ENCODE results near the gene IVL. TPM values are rescaled to one million over a fixed set of nuclear protein-coding genes. Genes with fewer than 3 reads are reported as not detected.
A peak's percentile ranks its signal among the peaks of the same experiment; 100 is the strongest.

Gene IVL
- total and polyA plus RNA-seq, 2 donors (not counting 3 experiments of a cell fraction or from before 2014, with no cell fraction given) = not detected

DNA sequence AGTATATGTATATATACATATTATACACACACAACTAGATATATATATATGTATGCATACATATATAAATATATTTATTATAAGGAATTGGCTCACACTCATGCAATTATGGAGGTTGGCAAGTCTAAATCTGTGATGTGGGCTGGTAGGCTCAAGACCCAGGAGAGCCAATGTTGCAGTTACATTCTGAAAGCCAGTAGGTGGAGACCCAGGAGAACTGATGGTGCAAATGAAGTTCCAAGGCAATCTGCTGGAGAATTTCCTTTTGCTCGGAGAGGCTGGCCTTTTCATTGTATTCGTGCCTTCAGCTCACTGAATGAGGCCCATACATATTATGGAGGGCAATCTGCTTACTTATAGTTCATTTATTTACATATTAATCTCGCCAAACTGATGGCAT, 9.4 kb downstream of the IVL start:
- no peaks in the 10 kb centered on the region for H3K9me1 ChIP-seq (replicated peaks; ENCODE audit: control insufficient read depth, extremely low read depth, insufficient read depth, low read length)
- H4K20me1 ChIP-seq (replicated peaks; ENCODE audit: control insufficient read depth, extremely low read depth, insufficient read depth, low read length) = no peaks in the 10 kb centered on the region
- intact Hi-C loops (cut with micrococcal nuclease) = no loop called here
- H3K4me2 ChIP-seq (ENCODE audit: insufficient read depth, low read length) = no peak overlapping the region
- H2AFZ ChIP-seq (ENCODE audit: low read depth, low read length) = no peak overlapping the region
- dilution Hi-C loops (cut with MboI; ENCODE audit: extremely low pct_ligation_motif_present, low sequenced_read_pairs) = no loop called here
- no peaks in the 10 kb centered on the region for H3K9me3 ChIP-seq (replicated peaks; ENCODE audit: control insufficient read depth, insufficient read depth, low read length)
- TF ChIP-seq, protein P1, sequence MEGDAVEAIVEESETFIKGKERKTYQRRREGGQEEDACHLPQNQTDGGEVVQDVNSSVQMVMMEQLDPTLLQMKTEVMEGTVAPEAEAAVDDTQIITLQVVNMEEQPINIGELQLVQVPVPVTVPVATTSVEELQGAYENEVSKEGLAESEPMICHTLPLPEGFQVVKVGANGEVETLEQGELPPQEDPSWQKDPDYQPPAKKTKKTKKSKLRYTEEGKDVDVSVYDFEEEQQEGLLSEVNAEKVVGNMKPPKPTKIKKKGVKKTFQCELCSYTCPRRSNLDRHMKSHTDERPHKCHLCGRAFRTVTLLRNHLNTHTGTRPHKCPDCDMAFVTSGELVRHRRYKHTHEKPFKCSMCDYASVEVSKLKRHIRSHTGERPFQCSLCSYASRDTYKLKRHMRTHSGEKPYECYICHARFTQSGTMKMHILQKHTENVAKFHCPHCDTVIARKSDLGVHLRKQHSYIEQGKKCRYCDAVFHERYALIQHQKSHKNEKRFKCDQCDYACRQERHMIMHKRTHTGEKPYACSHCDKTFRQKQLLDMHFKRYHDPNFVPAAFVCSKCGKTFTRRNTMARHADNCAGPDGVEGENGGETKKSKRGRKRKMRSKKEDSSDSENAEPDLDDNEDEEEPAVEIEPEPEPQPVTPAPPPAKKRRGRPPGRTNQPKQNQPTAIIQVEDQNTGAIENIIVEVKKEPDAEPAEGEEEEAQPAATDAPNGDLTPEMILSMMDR (IDR thresholded peaks at IDR 0.05; ENCODE audit: extremely low read depth in 1 of 2, insufficient read depth in 1 of 2, low read depth in 1 of 2, low read length in 2 of 2) = peak in 1 of 2 donors; percentile 23
- TF ChIP-seq JUN (IDR thresholded peaks at IDR 0.05; ENCODE audit: borderline replicate concordance, insufficient read depth, insufficient read length, low read depth) = no peak
- no peaks in the 10 kb centered on the region for H3K27me3 ChIP-seq (ENCODE audit: control insufficient read depth in 2 of 2, insufficient read depth in 2 of 2, low read length in 2 of 2)
- ChIA-PET CTCF (no interaction called here), POLR2A (no interaction called here)
- no TSS peak for BruUV-seq (replicated peaks)
- DNase-seq (ENCODE audit: low read depth, low spot score) (peak; percentile 29), FAIRE-seq (no peak)
- no peaks in the 10 kb centered on the region for H3K79me2 ChIP-seq (ENCODE audit: control insufficient read depth, insufficient read depth, low read length)
- H3K9ac ChIP-seq (replicated peaks; ENCODE audit: extremely low read depth, insufficient read depth, low read length) = no peak overlapping the region
- no peaks in the 10 kb centered on the region for H3K36me3 ChIP-seq (ENCODE audit: control insufficient read depth in 2 of 2, extremely low read depth in 1 of 2, insufficient read depth in 2 of 2, low read length in 2 of 2)
- H3K4me3 ChIP-seq (replicated peaks in 1 of 3; ENCODE audit: insufficient read depth in 1 of 3, low read depth in 1 of 3, low read length in 3 of 3) = no peak overlapping the region
- H3K27ac ChIP-seq (ENCODE audit: insufficient read depth, low read depth, low read length) = no peak overlapping the region
- no peaks in the 10 kb centered on the region for H3K4me1 ChIP-seq (ENCODE audit: control insufficient read depth, extremely low read depth, insufficient read depth, low read length)

DNA sequence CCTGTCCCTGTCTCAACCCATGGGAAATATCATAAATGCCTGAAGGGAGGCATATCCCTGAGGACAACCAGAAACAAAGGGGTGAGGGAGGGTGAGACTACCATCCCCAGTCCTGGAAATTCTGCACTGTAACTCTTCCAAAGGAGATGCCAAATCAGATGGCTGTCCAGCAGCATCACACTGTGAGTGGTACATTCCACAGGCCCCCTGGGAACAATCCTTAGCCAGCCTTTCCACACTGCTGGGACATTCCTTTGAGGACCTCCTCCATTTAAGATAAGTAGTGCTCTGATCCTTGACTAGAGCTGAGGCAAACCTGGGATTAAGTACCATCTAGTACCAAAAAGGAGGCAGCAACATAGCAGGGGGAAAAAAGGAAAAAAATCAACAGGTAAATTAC, 10.7 kb downstream of the IVL start:
- Histone ChIP-seq H3K9me1 (replicated peaks; ENCODE audit: control insufficient read depth, extremely low read depth, insufficient read depth, low read length) (no peaks in the 10 kb centered on the region), H3K36me3 (ENCODE audit: control insufficient read depth in 2 of 2, extremely low read depth in 1 of 2, insufficient read depth in 2 of 2, low read length in 2 of 2) (no peaks in the 10 kb centered on the region), H3K9me3 (replicated peaks; ENCODE audit: control insufficient read depth, insufficient read depth, low read length) (no peaks in the 10 kb centered on the region), H3K27me3 (ENCODE audit: control insufficient read depth in 2 of 2, insufficient read depth in 2 of 2, low read length in 2 of 2) (no peaks in the 10 kb centered on the region), H3K4me1 (ENCODE audit: control insufficient read depth, extremely low read depth, insufficient read depth, low read length) (no peaks in the 10 kb centered on the region), H3K4me3 (replicated peaks in 1 of 3; ENCODE audit: insufficient read depth in 1 of 3, low read depth in 1 of 3, low read length in 3 of 3) (no peak overlapping the region), H3K27ac (ENCODE audit: insufficient read depth, low read depth, low read length) (no peak overlapping the region), H4K20me1 (replicated peaks; ENCODE audit: control insufficient read depth, extremely low read depth, insufficient read depth, low read length) (no peaks in the 10 kb centered on the region), H3K9ac (replicated peaks; ENCODE audit: extremely low read depth, insufficient read depth, low read length) (no peak overlapping the region), H2AFZ (ENCODE audit: low read depth, low read length) (no peak overlapping the region), H3K4me2 (ENCODE audit: insufficient read depth, low read length) (no peak overlapping the region), H3K79me2 (ENCODE audit: control insufficient read depth, insufficient read depth, low read length) (no peaks in the 10 kb centered on the region)
- POLR2A ChIA-PET = no interaction called here
- DNase-seq (ENCODE audit: low read depth, low spot score) = no peak
- intact Hi-C loops (cut with micrococcal nuclease) (no loop called here), dilution Hi-C loops (cut with MboI; ENCODE audit: extremely low pct_ligation_motif_present, low sequenced_read_pairs) (no loop called here)
- no peak for FAIRE-seq
- TF ChIP-seq JUN (IDR thresholded peaks at IDR 0.05; ENCODE audit: borderline replicate concordance, insufficient read depth, insufficient read length, low read depth) (no peak), EZH2 (IDR thresholded peaks at IDR 0.05; ENCODE audit: borderline replicate concordance, low read depth, low read length, severe bottlenecking) (no peak), GATA2 (IDR thresholded peaks at IDR 0.05; ENCODE audit: insufficient read depth, insufficient read length, low read depth, low read length) (no peak), MYC (IDR thresholded peaks at IDR 0.05; ENCODE audit: low read depth, low read length) (no peak), FOS (IDR thresholded peaks at IDR 0.05; ENCODE audit: borderline replicate concordance, insufficient read depth, low read length) (no peak), POLR2A (IDR thresholded peaks at IDR 0.05; ENCODE audit: low read depth, low read length) (no peak), POLR2AphosphoS5 (IDR thresholded peaks at IDR 0.05; ENCODE audit: insufficient read depth, low read depth, low read length) (no peak)
- TF ChIP-seq, protein P2, sequence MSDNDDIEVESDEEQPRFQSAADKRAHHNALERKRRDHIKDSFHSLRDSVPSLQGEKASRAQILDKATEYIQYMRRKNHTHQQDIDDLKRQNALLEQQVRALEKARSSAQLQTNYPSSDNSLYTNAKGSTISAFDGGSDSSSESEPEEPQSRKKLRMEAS (IDR thresholded peaks at IDR 0.05; ENCODE audit: insufficient read depth, insufficient read length) = no peak
- TF ChIP-seq, protein P1 (IDR thresholded peaks at IDR 0.05; ENCODE audit: extremely low read depth in 1 of 2, insufficient read depth in 1 of 2, low read depth in 1 of 2, low read length in 2 of 2) = no peak
- CTCF ChIA-PET = no interaction called here
- no TSS peak for BruUV-seq (replicated peaks)

All from endothelial cell of umbilical vein (primary cell).